K562 (cell line): ENCODE data around the gene EDEM2. TPM values are rescaled to one million over a fixed set of nuclear protein-coding genes. Genes with fewer than 3 reads are reported as not detected.

ENCODE experiments used
- ATF1 ChIP-seq, 2 experiments: fragments of 450-650 bp in 1 of 2; IDR thresholded peaks; 2 replicates each; pipeline ENCODE4 v1.6.1; 2016; ENCODE audit warnings: missing compliant biosample characterization in 1 of 2, missing genetic modification characterization in 1 of 2
- BHLHE40 ChIP-seq: IDR thresholded peaks from 2 replicates; pipeline ENCODE4 v1.6.1; 2011; ENCODE audit warnings: low read length, improper control_type of control experiment
- CC2D1A ChIP-seq: fragments of 450-650 bp; IDR thresholded peaks from 2 replicates; pipeline ENCODE4 v1.6.1; 2017; ENCODE audit warnings: mild to moderate bottlenecking
- CTBP1 ChIP-seq: fragments of 450-650 bp; IDR thresholded peaks from 2 replicates; pipeline ENCODE4 v1.6.1; 2016; ENCODE audit warnings: borderline replicate concordance
- DNMT1 ChIP-seq: fragments of 450-650 bp; IDR thresholded peaks from 2 replicates; pipeline ENCODE4 v1.6.1; 2016; ENCODE audit warnings: antibody characterized with exemption, mild to moderate bottlenecking
- FOXP1 ChIP-seq: sonication (generic); formaldehyde crosslinking; IDR thresholded peaks from 2 replicates; pipeline ENCODE4 v1.8.0; 2022; ENCODE audit warnings: mild to moderate bottlenecking, missing genetic modification reagents
- GTF2A2 ChIP-seq: IDR thresholded peaks from 2 replicates; pipeline ENCODE4 v1.6.1; 2016; ENCODE audit warnings: mild to moderate bottlenecking, missing genetic modification characterization, missing compliant biosample characterization
- HDAC1 ChIP-seq, 2 experiments: fragments of 450-650 bp; IDR thresholded peaks; 2 replicates each; pipeline ENCODE4 v1.6.1; 2016 to 2017; ENCODE audit warnings: inconsistent platforms in 1 of 2, mild to moderate bottlenecking in 1 of 2, moderate library complexity in 1 of 2
- HOXB6 ChIP-seq: fragments of 250-450 bp; sonication (Bioruptor Pico); IDR thresholded peaks from 2 replicates; pipeline ENCODE4 v1.5.1; 2022; ENCODE audit warnings: mild to moderate bottlenecking, borderline replicate concordance
- ILK ChIP-seq: fragments of 450-650 bp; IDR thresholded peaks from 2 replicates; pipeline ENCODE4 v1.6.1; 2016; ENCODE audit warnings: missing genetic modification characterization, low read depth, mild to moderate bottlenecking, missing compliant biosample characterization, moderate library complexity, borderline replicate concordance
- L3MBTL2 ChIP-seq: fragments of 450-650 bp; IDR thresholded peaks from 2 replicates; pipeline ENCODE4 v1.6.1; 2016; ENCODE audit warnings: mild to moderate bottlenecking, moderate library complexity
- MAX ChIP-seq: sonication (generic); formaldehyde crosslinking; IDR thresholded peaks from 2 replicates; pipeline ENCODE4 v1.9.0; 2022; ENCODE audit warnings: mild to moderate bottlenecking, missing genetic modification reagents
- MCM7 ChIP-seq, 2 experiments: fragments of 450-650 bp; IDR thresholded peaks; 2 replicates each; pipeline ENCODE4 v1.6.1; 2016 to 2018
- MTA3 ChIP-seq: fragments of 450-650 bp; formaldehyde crosslinking; IDR thresholded peaks from 2 replicates; pipeline ENCODE4 v1.6.1; 2017; ENCODE audit warnings: mild to moderate bottlenecking, borderline replicate concordance
- NR2C2 ChIP-seq, 2 experiments: fragments of 200-800 bp in 1 of 2; sonication (Bioruptor generic) in 1 of 2; sonication (generic) in 1 of 2; formaldehyde crosslinking in 1 of 2; IDR thresholded peaks; 2 replicates each; pipeline versions ENCODE4 v1.6.1 to v1.8.0; 2016 to 2022; ENCODE audit warnings: mild to moderate bottlenecking in 1 of 2, missing compliant biosample characterization in 1 of 2, missing genetic modification characterization in 1 of 2, missing genetic modification reagents in 1 of 2
- NRF1 ChIP-seq, 2 experiments: fragments of 450-650 bp; IDR thresholded peaks in 1 of 2; conservative IDR thresholded peaks in 1 of 2; 2 replicates each; pipeline ENCODE4 v1.6.1; 2014; ENCODE audit warnings: mild to moderate bottlenecking in 2 of 2
- POLR3G ChIP-seq: IDR thresholded peaks from 2 replicates; pipeline ENCODE4 v1.6.1; 2011; ENCODE audit not compliant: insufficient read length, insufficient replicate concordance; ENCODE audit errors: extremely low read depth
- POU5F1 ChIP-seq: fragments of 150-350 bp; IDR thresholded peaks from 2 replicates; pipeline ENCODE4 v1.6.1; 2014; ENCODE audit warnings: borderline replicate concordance, low read length, low read depth, mild to moderate bottlenecking; ENCODE audit not compliant: partially characterized antibody
- PTTG1 ChIP-seq: fragments of 450-650 bp; IDR thresholded peaks from 2 replicates; pipeline ENCODE4 v1.6.1; 2016; ENCODE audit warnings: low read depth, mild to moderate bottlenecking, missing genetic modification characterization, missing compliant biosample characterization
- RBFOX2 ChIP-seq: fragments of 200-400 bp; formaldehyde crosslinking; IDR thresholded peaks from 2 replicates; pipeline ENCODE4 v1.6.1; 2017; ENCODE audit warnings: low read depth, mild to moderate bottlenecking, low read length, moderate library complexity
- RBM34 ChIP-seq: fragments of 200-400 bp; formaldehyde crosslinking; IDR thresholded peaks from 2 replicates; pipeline ENCODE4 v1.6.1; 2018; ENCODE audit warnings: low read length, borderline replicate concordance; ENCODE audit not compliant: insufficient read depth
- SIRT6 ChIP-seq: IDR thresholded peaks from one replicate; pipeline ENCODE4 v1.6.1; 2012; ENCODE audit warnings: low read depth, mild to moderate bottlenecking, control low read depth, inconsistent platforms, low read length, moderate library complexity
- SMC3 ChIP-seq: conservative IDR thresholded peaks from 2 replicates; pipeline ENCODE4 v1.6.1; 2011; ENCODE audit warnings: low read depth, low read length, improper control_type of control experiment; ENCODE audit not compliant: insufficient read depth
- SP1 ChIP-seq: sonication (generic); formaldehyde crosslinking; IDR thresholded peaks from 2 replicates; pipeline ENCODE4 v1.8.1; 2022; ENCODE audit warnings: mild to moderate bottlenecking, missing genetic modification reagents
- TAL1 ChIP-seq: fragments of 450-650 bp; IDR thresholded peaks from 2 replicates; pipeline ENCODE4 v1.6.1; 2016; ENCODE audit warnings: mild to moderate bottlenecking
- TBP ChIP-seq: optimal IDR thresholded peaks from 2 replicates; pipeline ENCODE3; 2011; ENCODE audit warnings: low read depth, low read length, improper control_type of control experiment
- TCF7 ChIP-seq: sonication (generic); IDR thresholded peaks from 2 replicates; pipeline ENCODE4 v1.6.1; 2016; ENCODE audit warnings: antibody characterized with exemption, borderline replicate concordance
- THRA ChIP-seq: fragments of 450-650 bp; IDR thresholded peaks from 2 replicates; pipeline ENCODE4 v1.6.1; 2017; ENCODE audit warnings: mild to moderate bottlenecking, moderate library complexity
- ZBTB17 ChIP-seq: fragments of 450-650 bp; formaldehyde crosslinking; IDR thresholded peaks from 2 replicates; pipeline ENCODE4 v1.4.0; 2020; ENCODE audit warnings: mild to moderate bottlenecking
- ZFX ChIP-seq: sonication (generic); formaldehyde crosslinking; IDR thresholded peaks from 2 replicates; pipeline ENCODE4 v1.8.0; 2022; ENCODE audit warnings: mild to moderate bottlenecking, missing genetic modification reagents, moderate library complexity
- polyA plus RNA-seq, 8 experiments: library from polyadenylated mRNA; depleted of rRNA in 4 of 8; stranded (reverse) in 5 of 8; unstranded in 3 of 8; fragments of >200 nt; fragmentation: Nextera tagmentation in 2 of 8; fragmentation: Illumina TruSeq in 1 of 8; extraction: Ambion mirVana in 2 of 8; extraction: Trizol in 1 of 8; gene quantifications; 2 replicates each; pipeline versions ENCODE4 v1.2.1 to v1.2.3, GENCODE V29; 2011 to 2014; ENCODE audit warnings: inconsistent platforms in 1 of 8, missing spikeins in 1 of 8
- total RNA-seq, 7 experiments: library from RNA; depleted of rRNA in 6 of 7; stranded (reverse); fragments of >200 nt in 6 of 7; fragmentation: Illumina TruSeq in 2 of 7; extraction: Trizol in 2 of 7; gene quantifications; 2 replicates each; pipeline versions ENCODE4 v1.2.1 to v1.2.3, GENCODE V29; 2011 to 2021; ENCODE audit warnings: low replicate concordance in 1 of 7

The EDEM2 gene
- total and polyA plus RNA-seq, 9 of the 15 experiments (the other 6 are each of a cell fraction or from before 2014, with no cell fraction given), result 6.9 to 11.0 (median 9.7) TPM

- TF ChIP-seq SIRT6 (no peak), HOXB6 (CRISPR knock-in tag) (no peak), POLR3G (no peak), RBM34 (no peak), ATF1 (CRISPR knock-in tag; IDR thresholded peaks at IDR 0.05) (no peak), ATF1 (tag; IDR thresholded peaks at IDR 0.05) (peak; percentile 33; the same call in 1 of the 2 replicates), DNMT1 (no peak), ILK (tag) (no peak), MTA3 (peak; percentile 50; the same call in 1 of the 2 replicates), HDAC1 (IDR thresholded peaks at IDR 0.05) (peak in 1 of 2 experiments; percentile 52; a peak in 2 of 4 replicates), TAL1 (no peak), L3MBTL2 (peak; percentile 96), NRF1 (conservative IDR thresholded peaks at IDR 0.05 in 1 of 2, IDR thresholded peaks at IDR 0.05 in 1 of 2) (peak; percentile 36 to 38; a peak in 2 of 4 replicates), ZFX (CRISPR knock-in tag) (peak; percentile 79), PTTG1 (tag) (no peak), TCF7 (peak; percentile 38; the same call in 1 of the 2 replicates), BHLHE40 (peak; percentile 69), CTBP1 (peak; percentile 50; the same call in 1 of the 2 replicates), CC2D1A (no peak), THRA (no peak), NR2C2 (CRISPR knock-in tag; IDR thresholded peaks at IDR 0.05) (0 out of 2 replicates have a peak, but pooled peaks have one; percentile 36), NR2C2 (tag; IDR thresholded peaks at IDR 0.05) (no peak), FOXP1 (CRISPR knock-in tag) (no peak), SP1 (CRISPR knock-in tag) (peak; percentile 42; the same call in 1 of the 2 replicates), SMC3 (no peak), RBFOX2 (peak; percentile 83), ZBTB17 (no peak), GTF2A2 (tag) (no peak), POU5F1 (no peak), MCM7 (IDR thresholded peaks at IDR 0.05) (no peak), TBP (peak; percentile 54), MAX (CRISPR knock-in tag) (peak; percentile 93)
Measured at GRCh38 chr20:35174458-35175216, 27.5 kb upstream of the EDEM2 start (continued).
